ENCODE data around the gene PPM1J.

The PPM1J gene

GRCh38 chr1:112711670-112712069 is 3.5 kb downstream of the PPM1J start:
- H3K4me1 ChIP-seq (ENCODE audit: control insufficient read depth, insufficient read depth, low read length), result peaks cover 27% of the 10 kb centered on the region
- H3K9ac ChIP-seq (ENCODE audit: low read length in 2 of 2), result no peak overlapping the region
- no peak overlapping the region for H3K4me3 ChIP-seq (ENCODE audit: low read length in 2 of 2)
- H3K9me3 ChIP-seq (ENCODE audit: control insufficient read depth in 2 of 2, low read length in 2 of 2), result no peaks in the 10 kb centered on the region
- H3K27me3 ChIP-seq (ENCODE audit: control insufficient read depth in 1 of 2, insufficient read depth in 2 of 2, low read length in 2 of 2), result no peaks in the 10 kb centered on the region
- no peaks in the 10 kb centered on the region for H3K36me3 ChIP-seq (ENCODE audit: control insufficient read depth in 2 of 2, insufficient read depth in 2 of 2, low read length in 2 of 2)
- H3K27ac ChIP-seq (ENCODE audit: low read length), result no peak overlapping the region

- H3K27me3 ChIP-seq (ENCODE audit: control insufficient read depth in 1 of 2, insufficient read depth in 2 of 2, low read length in 2 of 2), result no peaks in the 10 kb centered on the region
- H3K9me3 ChIP-seq (ENCODE audit: control insufficient read depth in 2 of 2, low read length in 2 of 2), result no peaks in the 10 kb centered on the region
- H3K4me3 ChIP-seq (ENCODE audit: low read length in 2 of 2), result no peak overlapping the region
- no peak overlapping the region for H3K9ac ChIP-seq (ENCODE audit: low read length in 2 of 2)
- H3K36me3 ChIP-seq (ENCODE audit: control insufficient read depth in 2 of 2, insufficient read depth in 2 of 2, low read length in 2 of 2), result no peaks in the 10 kb centered on the region
- H3K27ac ChIP-seq (ENCODE audit: low read length), result no peak overlapping the region
- H3K4me1 ChIP-seq (ENCODE audit: control insufficient read depth, insufficient read depth, low read length), result peaks cover 27% of the 10 kb centered on the region
Measured at GRCh38 chr1:112711041-112711440, 4.1 kb downstream of the PPM1J start.

DNA sequence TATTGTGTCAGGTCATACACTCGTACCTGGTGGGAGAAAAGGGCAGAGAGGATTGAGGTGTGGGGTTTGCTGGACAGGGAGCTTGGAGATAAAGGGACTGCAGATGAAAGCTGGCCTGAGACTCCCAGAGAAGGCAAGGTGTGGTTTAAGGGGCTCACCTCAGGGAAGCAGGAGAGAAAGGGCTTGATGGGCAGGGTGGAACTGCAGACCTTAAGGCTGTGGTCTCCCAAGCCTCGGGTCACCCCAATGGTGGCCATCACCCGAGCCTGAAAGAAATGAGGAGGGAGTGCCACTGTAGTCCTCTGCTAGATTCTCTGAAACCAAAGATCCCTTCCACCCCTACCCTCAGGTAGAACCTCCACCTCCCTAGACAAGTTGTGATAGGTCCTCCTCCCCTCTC is 4.5 kb downstream of the PPM1J start:
- no peak overlapping the region for H3K4me3 ChIP-seq (ENCODE audit: low read length in 2 of 2)
- peaks cover 27% of the 10 kb centered on the region for H3K4me1 ChIP-seq (ENCODE audit: control insufficient read depth, insufficient read depth, low read length)
- H3K9me3 ChIP-seq (ENCODE audit: control insufficient read depth in 2 of 2, low read length in 2 of 2), result no peaks in the 10 kb centered on the region
- no peaks in the 10 kb centered on the region for H3K27me3 ChIP-seq (ENCODE audit: control insufficient read depth in 1 of 2, insufficient read depth in 2 of 2, low read length in 2 of 2)
- H3K9ac ChIP-seq (ENCODE audit: low read length in 2 of 2), result no peak overlapping the region
- no peaks in the 10 kb centered on the region for H3K36me3 ChIP-seq (ENCODE audit: control insufficient read depth in 2 of 2, insufficient read depth in 2 of 2, low read length in 2 of 2)
- H3K27ac ChIP-seq (ENCODE audit: low read length), result no peak overlapping the region

- H3K4me3 ChIP-seq (ENCODE audit: low read length in 2 of 2), result no peak overlapping the region
- peaks cover 28% of the 10 kb centered on the region for H3K4me1 ChIP-seq (ENCODE audit: control insufficient read depth, insufficient read depth, low read length)
- H3K27ac ChIP-seq (ENCODE audit: low read length), result no peak overlapping the region
- H3K27me3 ChIP-seq (ENCODE audit: control insufficient read depth in 1 of 2, insufficient read depth in 2 of 2, low read length in 2 of 2), result no peaks in the 10 kb centered on the region
- no peak overlapping the region for H3K9ac ChIP-seq (ENCODE audit: low read length in 2 of 2)
- H3K36me3 ChIP-seq (ENCODE audit: control insufficient read depth in 2 of 2, insufficient read depth in 2 of 2, low read length in 2 of 2), result no peaks in the 10 kb centered on the region
- no peaks in the 10 kb centered on the region for H3K9me3 ChIP-seq (ENCODE audit: control insufficient read depth in 2 of 2, low read length in 2 of 2)
Measured at GRCh38 chr1:112710159-112710558, 5.0 kb downstream of the PPM1J start.

DNA sequence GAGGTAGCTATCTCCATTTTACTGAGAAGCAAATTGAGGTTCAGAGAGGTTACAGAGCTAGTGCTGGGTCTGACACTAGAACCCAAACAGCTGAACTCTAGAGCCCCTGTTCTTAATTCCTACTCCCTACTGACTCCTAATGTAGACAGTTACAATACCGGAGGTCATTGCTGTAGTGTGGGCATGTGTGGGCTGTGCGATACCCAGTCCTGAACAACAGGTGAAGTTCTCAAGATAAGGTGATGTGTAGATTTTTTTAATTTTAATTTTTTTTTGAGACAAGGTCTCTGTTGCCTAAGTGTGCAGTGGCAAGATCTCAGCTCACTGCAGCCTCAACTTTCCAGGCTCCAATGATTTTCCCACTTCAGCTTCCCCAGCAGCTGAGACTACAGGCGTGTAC is 6.6 kb downstream of the PPM1J start:
- no peaks in the 10 kb centered on the region for H3K9me3 ChIP-seq (ENCODE audit: control insufficient read depth in 2 of 2, low read length in 2 of 2)
- peaks cover 33% of the 10 kb centered on the region for H3K4me1 ChIP-seq (ENCODE audit: control insufficient read depth, insufficient read depth, low read length)
- no peaks in the 10 kb centered on the region for H3K36me3 ChIP-seq (ENCODE audit: control insufficient read depth in 2 of 2, insufficient read depth in 2 of 2, low read length in 2 of 2)
- no peaks in the 10 kb centered on the region for H3K27me3 ChIP-seq (ENCODE audit: control insufficient read depth in 1 of 2, insufficient read depth in 2 of 2, low read length in 2 of 2)
- no peak overlapping the region for H3K9ac ChIP-seq (ENCODE audit: low read length in 2 of 2)
- H3K4me3 ChIP-seq (ENCODE audit: low read length in 2 of 2), result no peak overlapping the region
- no peak overlapping the region for H3K27ac ChIP-seq (ENCODE audit: low read length)

GRCh38 chr1:112708002-112708448 is 7.1 kb downstream of the PPM1J start:
- H3K4me1 ChIP-seq (ENCODE audit: control insufficient read depth, insufficient read depth, low read length), result peaks cover 36% of the 10 kb centered on the region
- H3K27ac ChIP-seq (ENCODE audit: low read length), result peak overlapping the region; percentile 82
- H3K27me3 ChIP-seq (ENCODE audit: control insufficient read depth in 1 of 2, insufficient read depth in 2 of 2, low read length in 2 of 2), result no peaks in the 10 kb centered on the region
- no peaks in the 10 kb centered on the region for H3K9me3 ChIP-seq (ENCODE audit: control insufficient read depth in 2 of 2, low read length in 2 of 2)
- peak overlapping the region in 1 of 2 donors; percentile 73 for H3K9ac ChIP-seq (ENCODE audit: low read length in 2 of 2)
- no peak overlapping the region for H3K4me3 ChIP-seq (ENCODE audit: low read length in 2 of 2)
- H3K36me3 ChIP-seq (ENCODE audit: control insufficient read depth in 2 of 2, insufficient read depth in 2 of 2, low read length in 2 of 2), result peaks cover 0 to 3% of the 10 kb centered on the region in 2 donors

- peak overlapping the region; percentile 68 to 73 for H3K9ac ChIP-seq (ENCODE audit: low read length in 2 of 2)
Measured at GRCh38 chr1:112707221-112708001, 7.7 kb downstream of the PPM1J start.

DNA sequence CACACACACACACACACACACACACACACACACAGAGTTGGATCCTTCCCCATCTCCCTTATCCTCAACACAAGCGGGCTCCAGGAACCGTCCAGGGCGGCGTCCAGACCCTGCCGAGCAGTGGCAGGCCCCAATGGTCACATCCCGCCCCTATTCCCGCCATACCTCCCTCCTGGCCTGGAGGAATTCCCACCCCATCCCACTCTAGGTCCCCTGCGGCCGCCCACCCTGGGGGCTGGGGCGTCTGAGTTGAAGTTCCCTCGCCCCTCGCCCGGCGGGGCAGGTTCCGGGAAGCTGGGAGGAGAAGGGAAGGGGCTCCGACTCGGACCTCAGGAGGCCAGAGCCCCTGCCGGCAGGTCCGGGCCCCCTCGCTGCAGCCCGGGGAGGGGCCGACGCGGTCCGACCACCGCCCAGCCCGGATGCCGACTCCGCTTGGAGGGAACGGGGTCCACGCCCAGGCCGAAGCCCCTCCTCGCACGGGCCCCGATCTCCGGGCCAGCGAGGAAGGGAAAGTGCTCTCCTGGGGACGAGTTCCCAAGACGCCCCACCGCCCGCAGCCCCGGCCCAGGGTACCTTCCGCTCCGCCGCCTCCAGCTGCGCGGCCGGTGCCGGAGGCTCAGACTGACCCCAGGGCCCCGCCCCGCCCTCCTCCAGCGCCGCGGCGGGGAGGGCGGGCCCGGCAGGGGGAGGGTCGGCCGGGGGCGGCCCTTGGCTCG is 8.5 kb downstream of the PPM1J start, which contains the start of gene RHOC:
Gene RHOC (minus strand): TSS at position 623 of the 716 bp plus-strand sequence. CDS start 3,328 bp downstream, outside the sequence.
- peaks cover 45% of the 10 kb centered on the region for H3K4me1 ChIP-seq (ENCODE audit: control insufficient read depth, insufficient read depth, low read length)
- H3K9ac ChIP-seq (ENCODE audit: low read length in 2 of 2), result peak within 1 kb of the TSS; percentile 68 to 84
- H3K27ac ChIP-seq (ENCODE audit: low read length), result peak within 1 kb of the TSS; percentile 82
- no peaks in the 10 kb centered on the region for H3K9me3 ChIP-seq (ENCODE audit: control insufficient read depth in 2 of 2, low read length in 2 of 2)
- peak within 1 kb of the TSS; percentile 85 to 86 for H3K4me3 ChIP-seq (ENCODE audit: low read length in 2 of 2)
- H3K36me3 ChIP-seq (ENCODE audit: control insufficient read depth in 2 of 2, insufficient read depth in 2 of 2, low read length in 2 of 2), result peaks cover 8 to 13% of the 10 kb centered on the region in 2 donors
- H3K27me3 ChIP-seq (ENCODE audit: control insufficient read depth in 1 of 2, insufficient read depth in 2 of 2, low read length in 2 of 2), result no peaks in the 10 kb centered on the region

More at GRCh38 chr1:112707221-112708001, 7.7 kb downstream of the PPM1J start:
- no peaks in the 10 kb centered on the region for H3K9me3 ChIP-seq (ENCODE audit: control insufficient read depth in 2 of 2, low read length in 2 of 2)
- no peaks in the 10 kb centered on the region for H3K27me3 ChIP-seq (ENCODE audit: control insufficient read depth in 1 of 2, insufficient read depth in 2 of 2, low read length in 2 of 2)
- H3K4me1 ChIP-seq (ENCODE audit: control insufficient read depth, insufficient read depth, low read length), result peaks cover 41% of the 10 kb centered on the region
- peaks cover 5 to 9% of the 10 kb centered on the region in 2 donors for H3K36me3 ChIP-seq (ENCODE audit: control insufficient read depth in 2 of 2, insufficient read depth in 2 of 2, low read length in 2 of 2)
- peak overlapping the region; percentile 5 to 86 for H3K4me3 ChIP-seq (ENCODE audit: low read length in 2 of 2)
- peak overlapping the region; percentile 82 for H3K27ac ChIP-seq (ENCODE audit: low read length)

GRCh38 chr1:112704934-112705627 is 10.1 kb downstream of the PPM1J start:
- no peaks in the 10 kb centered on the region for H3K9me3 ChIP-seq (ENCODE audit: control insufficient read depth in 2 of 2, low read length in 2 of 2)
- H3K9ac ChIP-seq (ENCODE audit: low read length in 2 of 2), result peak overlapping the region; percentile 68 to 79
- no peaks in the 10 kb centered on the region for H3K27me3 ChIP-seq (ENCODE audit: control insufficient read depth in 1 of 2, insufficient read depth in 2 of 2, low read length in 2 of 2)
- peaks cover 61% of the 10 kb centered on the region for H3K4me1 ChIP-seq (ENCODE audit: control insufficient read depth, insufficient read depth, low read length)
- H3K27ac ChIP-seq (ENCODE audit: low read length), result peak overlapping the region; percentile 82
- H3K4me3 ChIP-seq (ENCODE audit: low read length in 2 of 2), result peak overlapping the region; percentile 85 to 86
- H3K36me3 ChIP-seq (ENCODE audit: control insufficient read depth in 2 of 2, insufficient read depth in 2 of 2, low read length in 2 of 2), result peaks cover 8 to 16% of the 10 kb centered on the region in 2 donors

- Histone ChIP-seq H3K9me3 (ENCODE audit: control insufficient read depth in 2 of 2, low read length in 2 of 2) (no peaks in the 10 kb centered on the region), H3K27ac (ENCODE audit: low read length) (peak overlapping the region; percentile 82), H3K36me3 (ENCODE audit: control insufficient read depth in 2 of 2, insufficient read depth in 2 of 2, low read length in 2 of 2) (peaks cover 12 to 22% of the 10 kb centered on the region in 2 donors), H3K27me3 (ENCODE audit: control insufficient read depth in 1 of 2, insufficient read depth in 2 of 2, low read length in 2 of 2) (no peaks in the 10 kb centered on the region), H3K4me3 (ENCODE audit: low read length in 2 of 2) (peak overlapping the region; percentile 85 to 86), H3K9ac (ENCODE audit: low read length in 2 of 2) (peak overlapping the region; percentile 68 to 79), H3K4me1 (ENCODE audit: control insufficient read depth, insufficient read depth, low read length) (peaks cover 68% of the 10 kb centered on the region)
Measured at GRCh38 chr1:112704391-112704933, 10.7 kb downstream of the PPM1J start.

Data from stomach smooth muscle (tissue), 2 donors.